ENCODE measurements around the gene LRRC73. TPM values are rescaled to one million over a fixed set of nuclear protein-coding genes. Genes with fewer than 3 reads are reported as not detected.
"Not testable (repeated sequence)": the region's sequence is repeated elsewhere in the genome, so short reads cannot be mapped to it uniquely, and the experiment has no call there.

The LRRC73 gene
- polyA plus RNA-seq, 5 donors: 0.20 to 1.0 (median 0.58) TPM

DNA sequence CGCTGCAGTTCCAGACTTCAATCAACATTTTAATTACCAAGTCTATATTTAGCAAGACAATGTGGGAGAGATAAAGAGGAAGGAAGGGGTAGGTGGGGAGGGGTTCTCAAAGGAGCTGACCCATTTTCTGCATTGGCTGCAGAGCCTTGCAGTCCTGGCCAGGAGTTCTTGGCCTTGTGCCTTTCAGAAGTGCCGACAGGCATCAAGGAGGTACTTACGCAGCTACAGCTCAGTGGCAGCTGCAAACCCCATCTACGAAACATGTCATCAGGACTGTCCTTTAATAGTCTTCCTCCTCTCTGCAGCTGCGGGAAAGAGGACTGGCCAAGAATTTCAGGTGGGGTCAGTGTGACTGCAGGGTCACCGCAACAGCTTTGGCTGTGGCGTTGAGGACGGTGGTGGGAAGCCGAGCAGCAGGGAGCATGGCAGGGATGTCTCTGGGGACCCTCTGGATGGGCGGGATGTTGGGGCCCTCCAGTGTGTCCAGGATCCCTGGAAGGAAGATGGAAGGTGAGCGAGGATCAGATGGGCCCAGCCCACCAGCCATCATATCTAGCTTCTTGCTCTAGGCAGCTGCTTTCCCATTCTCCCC is 1.8 kb upstream of the LRRC73 start:
- DNase-seq: no peak

DNA sequence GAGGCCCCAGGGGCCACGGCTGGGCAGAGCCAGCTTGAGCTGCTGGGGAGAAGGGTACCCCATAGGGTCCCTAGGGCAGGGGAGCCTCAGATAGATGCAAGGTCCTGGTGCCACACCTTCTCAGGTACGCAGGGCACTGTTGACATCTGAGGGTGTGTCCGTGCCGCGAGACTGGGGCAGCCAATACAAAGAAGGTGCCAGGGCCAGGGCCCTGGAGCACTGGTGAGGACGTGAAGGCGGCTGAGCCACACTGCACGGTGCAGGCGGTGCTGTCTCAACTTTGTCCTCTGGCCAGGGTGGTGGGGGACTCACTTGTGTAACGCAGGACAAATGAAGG is 649 bp upstream of the LRRC73 start:
- no peak for DNase-seq

DNA sequence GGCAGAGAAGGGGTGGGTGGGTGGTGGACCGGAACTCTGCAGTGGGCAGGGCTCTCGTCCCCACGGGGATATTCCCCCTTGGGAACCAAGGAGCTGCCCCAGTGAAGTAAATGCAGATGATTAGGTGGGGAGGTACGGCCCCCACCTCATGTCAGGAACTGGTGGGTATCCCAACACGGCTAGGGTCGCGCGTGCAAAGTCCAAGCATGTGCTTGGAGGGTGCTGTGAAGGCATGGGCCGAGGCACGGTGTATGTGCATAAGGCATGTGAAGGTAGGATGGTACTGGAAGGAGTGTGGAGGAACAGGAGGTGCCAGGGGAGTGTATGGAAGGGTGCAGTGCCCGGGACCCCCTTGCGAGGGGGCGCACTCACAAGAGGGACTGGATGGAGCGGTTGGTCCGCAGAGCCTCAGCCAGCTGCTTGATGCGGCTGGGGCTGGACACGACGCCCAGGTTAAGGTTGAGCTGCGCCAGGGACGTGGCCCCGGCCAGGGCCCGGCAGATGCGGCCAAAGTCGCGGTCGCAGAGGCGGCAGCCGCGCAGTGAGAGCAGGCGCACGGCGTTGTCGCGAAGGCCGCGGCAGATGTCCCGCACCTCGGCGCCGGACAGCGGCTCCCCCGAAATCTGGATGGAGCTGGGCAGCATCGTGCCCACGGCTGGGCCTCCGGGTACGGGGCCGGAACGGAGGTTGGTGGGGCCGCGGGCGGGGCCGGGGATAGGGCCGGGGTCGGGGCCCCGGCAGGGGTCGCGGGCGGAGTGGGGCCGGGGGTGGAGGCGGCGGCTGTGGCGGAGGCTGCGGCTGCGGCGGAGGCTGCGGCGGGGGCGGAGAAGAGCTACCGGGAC is 783 bp downstream of the LRRC73 start:
- DNase-seq: no peak

DNA sequence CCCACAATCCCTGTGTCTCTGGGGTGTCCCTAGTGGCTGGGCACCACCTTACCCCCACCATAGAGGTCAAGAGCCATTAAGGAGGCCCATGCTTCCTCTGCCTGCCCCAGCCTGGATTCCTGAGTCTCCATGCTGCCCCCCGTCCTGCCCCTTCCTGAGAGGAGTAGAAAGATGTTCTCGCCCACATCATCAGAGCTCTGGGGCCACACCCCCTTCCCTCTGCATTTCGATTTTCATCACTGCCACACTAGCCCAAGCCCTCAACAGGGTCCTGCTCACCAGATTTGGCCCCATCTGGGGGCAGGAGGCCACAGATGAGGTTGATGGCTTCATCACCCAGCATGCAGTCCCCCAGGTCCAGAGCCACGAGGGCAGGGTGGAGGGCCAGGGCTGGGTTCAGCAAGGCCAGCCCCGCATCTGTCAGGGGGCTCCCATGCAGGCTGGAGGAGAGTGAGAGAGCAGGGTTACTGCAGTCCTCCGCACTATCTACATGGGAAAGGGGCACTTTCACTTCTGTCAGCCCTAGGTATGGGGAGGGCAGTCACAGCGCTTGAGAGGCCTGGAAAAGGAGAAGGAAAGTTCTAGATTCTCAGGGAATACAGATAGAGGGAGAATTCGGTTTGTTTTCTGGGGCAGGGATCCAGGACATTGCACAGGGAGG is 1.5 kb downstream of the LRRC73 start:
- DNase-seq: no peak

DNA sequence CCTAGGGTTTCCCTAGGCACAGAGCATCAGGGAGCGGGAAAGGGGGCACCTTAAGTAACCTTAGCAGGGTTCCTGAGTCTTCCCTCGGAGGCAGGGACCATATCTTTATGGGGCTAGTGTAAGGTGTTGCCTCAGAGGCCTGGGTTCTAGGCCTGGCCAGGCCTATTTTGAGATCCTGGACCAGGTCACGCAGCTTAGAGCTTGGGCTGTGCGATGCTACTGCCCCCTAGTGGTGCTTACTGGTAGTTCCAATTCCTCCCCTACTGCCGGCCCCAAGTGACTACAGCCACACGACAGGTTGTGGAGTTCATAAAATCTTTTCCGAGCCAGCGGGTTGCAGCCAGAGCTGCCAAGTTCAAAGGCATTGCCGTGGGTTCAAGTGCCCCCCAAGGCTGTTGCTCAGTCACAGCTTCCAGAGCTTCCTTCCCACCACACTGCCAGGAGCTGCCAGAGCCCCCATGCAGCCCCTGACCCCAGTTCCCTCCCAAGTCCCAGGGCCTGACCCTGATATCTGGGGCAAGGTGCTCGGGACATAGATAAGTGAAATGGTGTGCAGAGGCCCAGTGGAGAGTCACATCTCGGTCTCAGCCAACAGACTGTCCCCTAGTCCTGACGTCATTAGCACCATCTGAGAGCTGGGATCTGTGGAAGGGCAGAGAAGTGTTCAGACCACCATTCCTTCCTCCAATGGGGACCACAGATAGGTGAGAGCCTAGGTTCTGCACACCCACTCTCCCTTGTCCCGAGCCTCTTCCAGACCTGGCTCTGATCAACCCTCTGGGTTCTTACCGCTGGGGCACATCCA is 3.3 kb downstream of the LRRC73 start:
- DNase-seq: peak; percentile 75 to 82

DNA sequence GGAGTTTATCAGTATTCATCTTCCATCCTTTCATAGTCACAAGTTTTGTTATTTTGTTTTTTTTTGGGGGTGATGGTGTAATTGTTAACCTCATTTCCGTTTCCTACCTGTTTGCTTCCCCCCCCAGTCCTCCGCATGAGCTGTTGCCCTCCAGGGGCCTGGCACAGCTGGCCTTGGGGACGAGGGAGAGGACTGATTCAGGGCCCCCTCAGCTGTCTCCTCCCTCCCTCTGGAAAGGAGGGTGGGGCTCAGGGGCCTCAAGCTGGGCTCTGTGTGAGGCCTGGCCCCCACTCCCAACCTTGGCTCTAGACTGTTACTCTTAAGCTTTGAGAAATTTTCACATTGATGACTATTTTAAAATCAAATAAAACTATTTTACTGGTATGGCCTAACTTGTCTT is 4.0 kb downstream of the LRRC73 start:
- DNase-seq: no peak

DNA sequence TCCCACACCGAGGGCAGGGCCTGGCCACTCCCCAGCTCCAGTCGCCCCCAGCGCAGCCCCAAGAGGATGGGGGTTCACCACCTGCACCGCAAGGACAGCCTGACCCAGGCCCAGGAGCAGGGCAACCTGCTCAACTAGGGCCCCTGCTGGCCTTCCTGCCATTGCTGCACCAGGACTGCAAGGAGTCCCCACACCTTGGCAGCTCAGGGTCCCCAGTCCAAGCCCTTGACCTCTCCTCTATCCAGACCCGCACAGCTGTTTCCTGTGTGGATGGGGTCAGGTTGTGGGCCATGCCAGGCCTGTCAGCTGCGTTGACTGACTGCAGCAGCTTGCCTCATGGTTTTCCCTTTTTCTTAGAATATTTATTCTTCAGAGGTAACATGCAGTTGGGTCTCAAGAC is 4.4 kb downstream of the LRRC73 start:
- DNase-seq: no peak

DNA sequence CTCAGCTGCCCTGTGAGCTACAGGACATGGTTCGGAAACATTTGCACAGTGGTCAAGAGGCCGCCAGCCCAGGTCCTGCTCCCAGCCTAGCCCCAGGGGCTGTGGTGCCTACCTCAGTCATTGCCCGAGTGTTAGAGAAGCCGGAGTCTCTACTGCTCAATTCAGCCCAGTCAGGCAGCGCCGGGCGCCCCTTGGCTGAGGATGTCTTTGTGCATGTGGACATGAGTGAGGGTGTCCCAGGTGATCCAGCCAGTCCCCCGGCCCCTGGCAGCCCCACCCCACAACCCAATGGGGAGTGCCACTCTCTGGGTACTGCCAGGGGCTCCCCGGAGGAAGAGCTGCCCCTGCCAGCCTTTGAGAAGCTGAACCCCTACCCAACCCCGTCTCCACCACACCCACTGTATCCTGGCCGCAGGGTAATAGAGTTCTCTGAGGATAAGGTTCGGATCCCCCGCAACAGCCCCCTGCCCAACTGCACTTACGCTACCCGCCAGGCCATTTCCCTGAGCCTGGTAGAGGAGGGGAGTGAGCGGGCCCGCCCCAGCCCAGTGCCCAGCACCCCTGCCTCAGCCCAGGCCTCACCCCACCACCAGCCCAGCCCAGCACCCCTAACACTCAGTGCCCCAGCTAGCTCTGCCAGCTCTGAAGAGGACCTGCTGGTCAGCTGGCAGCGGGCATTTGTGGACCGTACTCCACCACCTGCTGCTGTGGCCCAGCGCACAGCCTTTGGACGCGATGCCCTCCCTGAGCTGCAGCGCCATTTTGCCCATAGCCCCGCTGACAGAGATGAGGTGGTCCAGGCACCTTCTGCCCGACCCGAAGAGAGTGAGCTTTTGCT is 5.2 kb downstream of the LRRC73 start:
- no peak for DNase-seq

DNA sequence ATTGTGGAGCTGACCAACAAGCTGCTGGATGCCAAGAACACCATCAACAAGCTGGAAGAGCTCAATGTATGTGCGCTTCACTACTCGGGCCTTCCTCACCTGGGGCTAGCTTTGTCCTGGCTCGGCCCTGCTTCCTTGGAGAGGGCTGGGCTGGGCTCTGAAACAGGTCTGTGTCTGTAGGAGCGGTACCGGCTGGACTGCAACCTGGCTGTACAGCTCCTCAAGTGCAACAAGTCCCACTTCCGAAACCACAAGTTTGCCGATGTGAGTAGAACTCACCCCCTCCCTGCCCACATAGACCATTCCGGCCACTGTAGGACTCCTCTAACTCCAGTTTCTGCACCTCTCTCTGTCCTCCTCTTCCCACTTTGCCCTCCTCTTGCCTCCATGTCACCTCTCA is 6.7 kb downstream of the LRRC73 start:
- DNase-seq: no peak

DNA sequence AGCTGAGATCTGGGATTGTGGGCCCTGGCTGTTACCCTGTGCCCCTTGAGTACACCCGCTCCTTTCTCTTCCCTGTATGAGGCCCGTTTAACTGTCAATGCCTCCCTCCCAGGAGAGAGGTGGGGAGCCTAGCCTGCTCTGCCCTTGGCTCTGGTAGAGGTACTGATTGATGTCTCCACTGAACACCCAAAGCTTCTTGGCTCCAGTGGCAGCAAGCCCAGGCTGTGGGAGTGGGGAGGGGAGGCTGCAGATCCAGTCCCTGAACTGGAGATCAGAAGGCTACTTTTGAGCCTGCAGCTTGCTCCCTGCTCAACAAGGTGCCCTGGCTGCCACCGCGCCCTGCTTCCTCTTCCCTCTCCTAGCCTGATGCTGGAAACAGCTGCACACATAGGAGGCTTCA is 7.5 kb downstream of the LRRC73 start:
- no peak for DNase-seq

DNA sequence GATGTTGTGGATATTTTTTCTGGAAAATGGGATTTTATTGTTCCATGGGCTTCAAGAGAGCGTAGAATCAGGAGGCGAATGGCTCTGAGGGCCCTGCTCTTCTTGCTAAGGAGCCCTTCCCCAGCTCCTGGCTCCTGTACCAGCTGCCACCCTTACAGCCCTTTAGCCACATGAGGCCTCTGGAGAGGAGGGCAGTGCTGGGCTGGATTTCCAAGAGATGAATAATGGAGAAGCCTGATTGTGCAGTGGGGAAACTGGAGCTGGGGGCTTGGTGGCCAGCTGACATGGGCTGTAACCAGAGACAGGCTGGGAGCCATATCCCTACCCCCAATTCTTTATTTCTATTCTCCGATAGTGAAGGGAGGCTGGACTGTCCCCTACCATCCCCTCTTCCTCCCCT is 9.2 kb downstream of the LRRC73 start:
- no peak for DNase-seq

DNA sequence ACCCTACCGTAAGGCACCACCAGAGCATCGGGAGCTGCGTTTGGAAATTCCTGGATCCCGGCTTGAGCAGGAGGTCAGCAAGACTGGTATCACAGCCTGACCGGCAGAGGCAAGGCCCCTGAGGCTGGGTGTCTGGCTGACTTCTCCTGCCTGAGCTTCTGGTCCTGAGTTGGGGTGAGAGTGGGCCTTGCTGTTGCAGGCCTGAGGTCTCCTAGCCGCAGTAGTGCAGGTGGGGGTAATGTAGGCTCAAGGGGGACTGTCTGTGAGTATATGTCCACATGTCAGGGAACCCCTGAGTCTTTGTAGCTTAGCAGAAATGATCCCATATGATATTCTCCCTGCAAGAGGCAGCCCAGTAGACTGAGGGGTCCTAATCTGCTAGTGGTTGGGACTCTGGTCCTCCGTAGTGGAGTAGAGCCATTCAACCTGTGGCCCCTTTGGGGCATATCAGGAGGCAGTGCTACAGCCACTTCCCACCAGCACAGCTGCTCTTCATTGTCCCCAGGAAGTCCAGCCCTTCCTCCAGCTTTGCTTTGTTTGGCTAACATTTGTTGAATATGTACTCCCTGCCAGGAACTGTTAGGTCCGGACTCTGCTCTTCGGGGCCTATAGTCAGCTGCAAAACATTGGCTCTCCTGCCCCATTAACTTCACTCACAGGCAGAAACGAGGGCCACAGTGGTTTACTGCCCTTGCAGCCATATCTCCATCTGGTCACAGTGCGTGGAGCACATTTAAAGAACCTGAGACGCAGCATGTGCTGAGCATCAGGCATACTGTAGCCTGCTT is 10.9 kb downstream of the LRRC73 start:
- no peak for DNase-seq

DNA sequence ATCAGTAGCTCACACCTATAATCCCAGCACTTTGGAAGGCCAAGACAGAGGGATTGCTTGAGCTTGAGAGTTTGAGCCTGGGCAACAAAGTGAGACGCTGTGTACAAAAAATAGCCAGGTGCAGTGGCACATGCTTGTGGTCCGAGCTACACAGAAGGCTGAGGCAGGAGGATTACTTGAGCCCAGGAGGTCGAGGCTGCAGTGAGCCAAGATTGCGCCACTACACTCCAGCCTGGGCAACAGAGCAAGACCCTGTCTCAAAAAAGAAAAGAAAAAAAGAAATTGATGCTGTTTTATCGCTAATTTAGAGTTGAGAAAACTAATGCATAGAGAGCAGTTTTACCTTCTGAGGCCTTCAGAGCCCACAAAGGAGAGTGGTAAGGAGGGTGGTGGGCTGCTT is 11.9 kb downstream of the LRRC73 start:
- not testable (repeated sequence) for DNase-seq

DNA sequence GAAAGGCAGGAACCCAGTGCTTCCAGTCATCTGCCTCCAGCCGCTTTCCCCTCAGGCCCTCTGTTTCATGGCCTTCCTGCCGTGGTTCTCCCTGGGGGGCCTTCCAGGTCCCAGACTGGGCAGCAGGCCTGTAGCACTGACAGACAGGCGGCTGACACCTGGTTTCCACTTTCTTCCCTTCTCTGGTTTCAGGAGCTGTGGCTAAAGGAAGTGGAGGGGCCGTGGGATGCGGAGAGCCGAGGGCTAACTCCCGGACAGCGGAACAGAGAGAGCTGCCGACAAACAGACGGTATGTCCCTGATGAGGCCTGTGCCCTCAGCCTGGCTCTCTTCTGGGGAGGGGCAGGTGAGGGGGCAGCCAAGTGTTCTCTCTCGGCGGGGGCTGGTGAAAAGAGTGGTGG is 12.5 kb downstream of the LRRC73 start:
- DNase-seq: no peak

DNA sequence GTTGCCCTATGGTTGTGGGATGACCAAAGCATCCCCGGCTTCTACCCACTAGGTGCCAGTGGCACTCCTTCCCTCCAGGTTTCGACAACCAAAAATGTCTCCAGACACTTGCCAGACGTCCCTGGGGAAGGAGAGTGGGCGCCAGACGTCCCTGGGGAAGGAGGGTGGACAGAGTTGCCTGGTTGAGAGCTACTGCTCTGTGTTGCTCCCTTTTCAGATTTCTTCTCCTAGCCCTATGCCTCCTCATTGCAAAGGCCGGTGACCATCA is 13.1 kb downstream of the LRRC73 start:
- no peak for DNase-seq

DNA sequence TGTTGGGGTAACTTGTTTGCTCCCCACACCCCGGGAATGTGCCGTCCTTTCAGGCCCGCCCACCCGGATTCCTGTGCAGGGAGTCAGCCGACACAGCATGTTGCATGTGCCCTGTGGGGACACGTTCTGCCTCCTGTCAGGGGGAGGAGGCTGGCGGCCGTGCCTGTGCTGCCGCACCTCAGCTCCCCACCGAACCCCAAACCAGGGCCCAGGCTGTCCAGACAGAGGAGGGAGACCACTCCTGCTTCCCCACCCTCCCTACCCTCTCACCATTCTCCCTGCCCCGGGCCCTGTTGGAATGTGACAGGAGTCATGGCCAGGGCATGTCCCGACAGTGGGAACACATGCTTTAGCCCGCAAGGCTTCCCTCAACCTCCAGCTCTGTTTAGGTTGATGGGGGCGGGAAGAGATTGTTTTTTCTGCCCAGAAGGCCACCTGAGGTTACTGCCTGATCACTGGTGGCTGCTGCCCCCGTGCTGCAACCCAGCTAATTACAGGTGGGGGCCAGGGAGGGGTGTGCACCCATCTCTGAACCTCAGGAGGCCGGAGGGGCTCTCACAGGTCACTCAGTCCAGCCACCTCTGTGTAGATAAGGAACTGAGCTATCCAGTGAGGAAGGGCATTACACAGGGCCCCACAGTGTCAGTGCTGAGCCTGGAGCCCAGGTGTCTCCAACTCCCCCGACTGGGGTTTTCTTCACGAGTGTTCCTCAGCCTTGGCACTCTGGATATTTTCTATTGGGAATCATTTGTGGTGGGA is 13.6 kb downstream of the LRRC73 start:
- no peak for DNase-seq

DNA sequence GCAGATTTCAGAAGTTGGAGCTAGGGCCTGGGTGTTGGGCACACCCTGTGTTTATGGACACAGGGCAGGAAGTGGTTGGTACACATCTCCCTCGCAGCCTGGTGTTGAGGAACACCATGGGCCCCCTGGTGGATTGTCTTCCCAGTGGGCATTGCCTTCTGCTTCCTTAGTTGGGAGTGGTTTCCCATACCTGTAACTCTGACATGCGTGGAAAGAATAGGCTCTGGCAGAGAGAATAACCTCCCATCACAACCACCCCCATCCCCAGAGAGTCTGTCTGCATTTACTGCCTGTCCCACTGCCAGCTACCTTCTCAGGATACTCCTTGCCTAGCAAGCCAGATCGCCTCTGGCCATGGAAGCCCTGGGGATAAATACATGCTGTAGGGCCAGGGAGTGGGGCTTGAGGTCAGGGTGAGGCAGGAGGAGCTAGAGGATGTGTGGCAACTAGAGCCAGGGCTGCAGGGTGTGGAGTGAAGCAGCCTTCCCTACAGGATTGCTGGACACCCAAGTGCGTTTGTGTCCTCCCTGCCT is 14.7 kb downstream of the LRRC73 start:
- DNase-seq: no peak

DNA sequence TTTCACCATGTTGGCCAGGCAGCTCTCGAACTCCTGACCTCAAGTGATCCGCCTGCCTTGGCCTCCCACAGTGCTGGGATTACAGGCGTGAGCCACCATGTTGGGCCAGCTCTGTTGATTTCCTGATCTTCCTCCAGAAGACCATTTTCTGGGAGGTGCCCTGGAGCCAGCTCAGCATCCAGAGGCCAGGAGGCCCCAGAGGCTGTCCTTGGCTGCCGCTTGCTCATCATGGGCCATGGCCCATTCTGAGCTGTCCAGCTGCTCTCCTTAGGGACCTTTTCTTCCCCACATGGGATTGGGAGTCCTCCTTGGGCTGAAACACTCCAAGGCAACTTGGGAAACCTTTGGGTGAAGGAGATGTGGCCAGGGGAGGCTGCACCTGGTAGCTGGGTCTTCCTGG is 15.4 kb downstream of the LRRC73 start:
- no peak for DNase-seq

DNA sequence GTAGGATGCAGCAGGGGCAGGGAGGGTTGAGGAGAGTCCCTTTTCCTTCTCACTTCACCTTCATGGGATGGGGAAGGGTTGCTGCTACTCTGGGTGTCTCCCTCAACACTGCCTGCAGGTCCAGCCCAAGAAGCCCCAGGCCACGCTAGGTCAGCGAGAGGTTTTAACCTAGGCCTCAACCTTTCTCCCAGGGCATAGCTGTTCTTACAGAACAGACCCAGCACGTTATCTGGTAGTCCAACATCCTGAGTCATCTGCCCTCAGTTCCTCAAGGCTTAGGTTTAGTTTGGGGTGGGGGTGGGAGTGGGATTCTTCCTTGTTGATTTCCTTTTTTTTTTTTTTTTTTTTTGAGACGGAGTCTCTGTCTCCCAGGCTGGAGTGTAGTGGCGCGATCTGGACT is 15.8 kb downstream of the LRRC73 start:
- DNase-seq: no peak

DNA sequence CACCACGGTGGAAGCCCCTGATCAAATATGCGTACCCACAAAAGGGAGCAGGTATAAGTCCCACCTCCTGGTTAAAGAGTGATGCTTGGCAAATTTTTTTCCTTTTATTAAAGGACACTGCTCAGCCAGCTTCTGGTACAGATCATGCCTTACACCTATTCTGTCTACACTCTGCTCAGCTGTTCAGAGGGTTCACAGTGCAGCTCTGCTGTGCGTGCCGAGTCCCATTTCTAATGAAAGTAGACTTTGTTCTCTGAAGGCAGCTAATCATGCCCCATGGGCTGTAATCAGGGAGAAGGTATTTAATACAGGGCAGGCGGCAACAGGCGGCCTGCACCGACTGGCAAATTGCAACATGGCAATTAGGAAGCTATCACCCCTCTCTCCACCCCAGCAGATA is 16.3 kb downstream of the LRRC73 start:
- DNase-seq: no peak

All from right lung (tissue), 5 donors.